K562 (cell line): ENCODE measurements around the gene MERTK. TPM values are rescaled to one million over a fixed set of nuclear protein-coding genes. Genes with fewer than 3 reads are reported as not detected.
A peak's percentile ranks its signal among the peaks of the same experiment; 100 is the strongest.

Experiments used
- ATAC-seq: fragments of 200-7000 bp; cut with Tn5 transposase; 3 replicates; pipeline ENCODE4 v1.9.1; 2020; ENCODE audit warnings: moderate library complexity
- BruUV-seq: library from RNA; stranded (reverse); fragments of 400-500 nt; replicated peaks from 2 replicates; lab custom pipeline; 2021; lab: Mats Ljungman, UMichigan
- CTCF ChIA-PET: fragments of 300-600 bp; formaldehyde crosslinking; extraction: SDS; loops from one replicate; lab custom pipeline; 2021; ENCODE audit warnings: low intra/inter-chr PET ratio; lab: Yijun Ruan, JAX
- POLR2A ChIA-PET: fragments of 300-600, 350-650 bp; sonication (Branson Sonifier 250); formaldehyde crosslinking; extraction: SDS; loops from one replicate; lab custom pipeline; 2021; ENCODE audit warnings: antibody characterized with exemption, inconsistent platforms; lab: Yijun Ruan, JAX
- DNase-seq, 4 experiments: peaks; one replicate each; pipeline versions ENCODE4 v3.0.0 to v3.0.0-alpha.2; 2011 to 2018; ENCODE audit warnings: low spot score in 3 of 4, mixed read lengths in 3 of 4; ENCODE audit errors: extremely low read depth in 1 of 4
- FAIRE-seq: peaks from 2 replicates; lab custom pipeline; 2011; peaks lifted over from hg19 to GRCh38; lab: Jason Lieb, UNC
- H2AFZ ChIP-seq: 2 replicates; pipeline ENCODE4 v1.6.0; 2011; ENCODE audit warnings: low read depth, low read length, control low read depth, inconsistent platforms
- H3K27ac ChIP-seq: fragments of 200-600 bp; 3 replicates; pipeline ENCODE4 v1.8.0; 2011; ENCODE audit warnings: low read depth, mild to moderate bottlenecking, control low read depth, inconsistent platforms, low read length, moderate library complexity, mixed read lengths; ENCODE audit errors: extremely low read depth
- H3K27me3 ChIP-seq, 2 experiments: fragments of 300-600 bp in 1 of 2; 2 replicates in 1 of 2; 3 replicates in 1 of 2; pipeline versions ENCODE4 v1.6.0 to v1.8.0; 2011; ENCODE audit warnings: inconsistent platforms in 2 of 2, low read length in 2 of 2, mild to moderate bottlenecking in 1 of 2, mixed read lengths in 1 of 2, moderate library complexity in 1 of 2; ENCODE audit not compliant: control insufficient read depth in 2 of 2, insufficient read depth in 2 of 2
- H3K36me3 ChIP-seq: fragments of 300-600 bp; 3 replicates; pipeline ENCODE4 v1.8.0; 2011; ENCODE audit warnings: mild to moderate bottlenecking, low read length, inconsistent platforms; ENCODE audit not compliant: control insufficient read depth, insufficient read depth
- H3K4me1 ChIP-seq, 2 experiments: fragments of 200-600 bp in 1 of 2; replicated peaks in 1 of 2; 2 replicates in 1 of 2; 3 replicates in 1 of 2; pipeline versions ENCODE4 v1.5.1 to v1.8.0; 2011; ENCODE audit warnings: inconsistent platforms in 2 of 2, low read length in 2 of 2, mild to moderate bottlenecking in 1 of 2, mixed read lengths in 1 of 2, moderate library complexity in 1 of 2; ENCODE audit not compliant: control insufficient read depth in 2 of 2, insufficient read depth in 2 of 2
- H3K4me2 ChIP-seq: 2 replicates; pipeline ENCODE4 v1.6.1; 2011; ENCODE audit warnings: low read length, control low read depth, inconsistent platforms, mixed read lengths; ENCODE audit not compliant: insufficient read depth
- H3K4me3 ChIP-seq: fragments of 200-600 bp; sonication (generic), shearing (Covaris generic); 2 replicates; pipeline ENCODE4 v1.5.1; 2016; ENCODE audit warnings: control low read depth, inconsistent platforms
- H3K79me2 ChIP-seq: fragments of 200-600 bp; 3 replicates; pipeline ENCODE4 v1.8.0; 2011; ENCODE audit warnings: low read length, inconsistent platforms; ENCODE audit not compliant: control insufficient read depth, insufficient read depth
- H3K9ac ChIP-seq, 2 experiments: 2 replicates each; pipeline versions ENCODE4 v1.6.0 to v1.6.1; 2011; ENCODE audit warnings: low read depth in 2 of 2, low read length in 2 of 2, control low read depth in 1 of 2, inconsistent platforms in 1 of 2, mild to moderate bottlenecking in 1 of 2, mixed read lengths in 1 of 2; ENCODE audit not compliant: insufficient read depth in 1 of 2
- H3K9me1 ChIP-seq: one replicate; pipeline ENCODE4 v1.6.0; 2011; ENCODE audit warnings: inconsistent platforms, mild to moderate bottlenecking, low read length, moderate library complexity; ENCODE audit not compliant: control insufficient read depth, insufficient read depth
- H3K9me3 ChIP-seq: replicated peaks from 2 replicates; pipeline ENCODE4 v1.5.1; 2011; ENCODE audit warnings: low read depth, low read length, inconsistent platforms; ENCODE audit not compliant: control insufficient read depth, insufficient read depth
- H4K20me1 ChIP-seq: replicated peaks from 2 replicates; pipeline ENCODE4 v1.6.1; 2011; ENCODE audit warnings: low read length, inconsistent platforms, mixed read lengths; ENCODE audit not compliant: control insufficient read depth, insufficient read depth
- C11orf30 ChIP-seq: fragments of 450-650 bp; IDR thresholded peaks from 2 replicates; pipeline ENCODE4 v1.6.1; 2016; ENCODE audit warnings: low read depth, mild to moderate bottlenecking
- CEBPB ChIP-seq: fragments of 450-650 bp; IDR thresholded peaks from 2 replicates; pipeline ENCODE4 v1.6.1; 2016; ENCODE audit warnings: missing genetic modification characterization, missing compliant biosample characterization
- CEBPG ChIP-seq, 3 experiments: fragments of 200-800 bp in 1 of 3; sonication (Bioruptor generic) in 1 of 3; sonication (generic) in 1 of 3; formaldehyde crosslinking in 1 of 3; IDR thresholded peaks in 2 of 3; conservative IDR thresholded peaks in 1 of 3; 2 replicates each; pipeline versions ENCODE4 v1.6.1 to v1.8.0; 2016 to 2022; ENCODE audit warnings: missing compliant biosample characterization in 2 of 3, missing genetic modification characterization in 2 of 3, mild to moderate bottlenecking in 1 of 3, missing genetic modification reagents in 1 of 3
- HDAC2 ChIP-seq: fragments of 450-650 bp; IDR thresholded peaks from 2 replicates; pipeline ENCODE4 v1.6.1; 2016; ENCODE audit warnings: mild to moderate bottlenecking
- HDGF ChIP-seq: fragments of 450-650 bp; IDR thresholded peaks from 2 replicates; pipeline ENCODE4 v1.6.1; 2016
- ILK ChIP-seq: fragments of 450-650 bp; IDR thresholded peaks from 2 replicates; pipeline ENCODE4 v1.6.1; 2016; ENCODE audit warnings: missing genetic modification characterization, low read depth, mild to moderate bottlenecking, missing compliant biosample characterization, moderate library complexity, borderline replicate concordance
- KLF6 ChIP-seq: fragments of 250-450 bp; sonication (Bioruptor Pico); IDR thresholded peaks from 2 replicates; pipeline ENCODE4 v1.4.0; 2020; ENCODE audit warnings: mild to moderate bottlenecking, moderate library complexity, borderline replicate concordance
- MAFK ChIP-seq: IDR thresholded peaks from 2 replicates; pipeline ENCODE4 v1.6.1; 2011; ENCODE audit warnings: low read length, improper control_type of control experiment
- MYBL2 ChIP-seq, 2 experiments: fragments of 450-650 bp in 1 of 2; sonication (generic) in 1 of 2; formaldehyde crosslinking in 1 of 2; IDR thresholded peaks; 2 replicates each; pipeline versions ENCODE4 v1.6.1 to v1.8.1; 2017 to 2022; ENCODE audit warnings: borderline replicate concordance in 1 of 2, inconsistent platforms in 1 of 2, low read depth in 1 of 2, mild to moderate bottlenecking in 1 of 2, missing genetic modification reagents in 1 of 2, moderate library complexity in 1 of 2
- THRAP3 ChIP-seq: fragments of 450-650 bp; IDR thresholded peaks from 2 replicates; pipeline ENCODE4 v1.6.1; 2016; ENCODE audit warnings: mild to moderate bottlenecking, inconsistent platforms, borderline replicate concordance
- ZFP36 ChIP-seq: fragments of 150-350 bp; IDR thresholded peaks from 2 replicates; pipeline ENCODE4 v1.6.1; 2018; ENCODE audit warnings: low read length, low read depth; ENCODE audit not compliant: partially characterized antibody
- ZKSCAN3 ChIP-seq: fragments of 250-450 bp; sonication (Bioruptor Pico); IDR thresholded peaks from 2 replicates; pipeline ENCODE4 v1.4.0; 2020
- ZNF12 ChIP-seq: sonication (generic); formaldehyde crosslinking; IDR thresholded peaks from 2 replicates; pipeline ENCODE4 v1.4.0; 2020; ENCODE audit warnings: mild to moderate bottlenecking, missing genetic modification reagents
- ZNF124 ChIP-seq: sonication (generic); formaldehyde crosslinking; IDR thresholded peaks from 2 replicates; pipeline ENCODE4 v1.8.1; 2022; ENCODE audit warnings: missing genetic modification reagents
- ZNF224 ChIP-seq: sonication (generic); formaldehyde crosslinking; IDR thresholded peaks from 2 replicates; pipeline ENCODE4 v1.8.0; 2022; ENCODE audit warnings: mild to moderate bottlenecking, missing genetic modification reagents
- ZNF76 ChIP-seq: fragments of 250-450 bp; sonication (Bioruptor Pico); IDR thresholded peaks from 2 replicates; pipeline ENCODE4 v1.4.0; 2020; ENCODE audit warnings: mild to moderate bottlenecking, moderate library complexity, borderline replicate concordance
- WGBS: fragments of 100-300 bp; shearing (Covaris generic); methylation state at CpG from one replicate; pipeline ENCODE4 v1.1.6; 2016; ENCODE audit warnings: low coverage, mixed read lengths; ENCODE audit not compliant: insufficient coverage; ENCODE audit errors: missing lambda C conversion rate; 5-methylcytosine and 5-hydroxymethylcytosine counted together
- in situ Hi-C: fragments of 300-500 bp; cut with MboI; formaldehyde crosslinking; loops from 4 replicates; pipeline ENCODE4 v1.15.0; 2018; ENCODE audit warnings: inconsistent platforms, mixed read lengths
- intact Hi-C: fragments of 100-400 bp; cut with micrococcal nuclease; formaldehyde crosslinking; loops from 2 replicates; pipeline ENCODE4 v1.14.2; 2022
- polyA plus RNA-seq, 8 experiments: library from polyadenylated mRNA; depleted of rRNA in 4 of 8; stranded (reverse) in 5 of 8; unstranded in 3 of 8; fragments of >200 nt; fragmentation: Nextera tagmentation in 2 of 8; fragmentation: Illumina TruSeq in 1 of 8; extraction: Ambion mirVana in 2 of 8; extraction: Trizol in 1 of 8; gene quantifications; 2 replicates each; pipeline versions ENCODE4 v1.2.1 to v1.2.3, GENCODE V29; 2011 to 2014; ENCODE audit warnings: inconsistent platforms in 1 of 8, missing spikeins in 1 of 8
- total RNA-seq, 7 experiments: library from RNA; depleted of rRNA in 6 of 7; stranded (reverse); fragments of >200 nt in 6 of 7; fragmentation: Illumina TruSeq in 2 of 7; extraction: Trizol in 2 of 7; gene quantifications; 2 replicates each; pipeline versions ENCODE4 v1.2.1 to v1.2.3, GENCODE V29; 2011 to 2021; ENCODE audit warnings: low replicate concordance in 1 of 7
- TF ChIP-seq, protein P1 (sequence below), 2 experiments: fragments of 450-650 bp in 1 of 2; sonication (generic) in 1 of 2; formaldehyde crosslinking in 1 of 2; IDR thresholded peaks in 1 of 2; conservative IDR thresholded peaks in 1 of 2; 2 replicates each; pipeline versions ENCODE4 v1.6.1 to v1.8.1; 2016 to 2023; ENCODE audit warnings: mild to moderate bottlenecking in 2 of 2, moderate library complexity in 2 of 2, inconsistent platforms in 1 of 2, missing genetic modification reagents in 1 of 2
- TF ChIP-seq, protein P2 (sequence below): sonication (generic); formaldehyde crosslinking; IDR thresholded peaks from 2 replicates; pipeline ENCODE4 v1.8.1; 2023; ENCODE audit warnings: mild to moderate bottlenecking, missing genetic modification reagents

The MERTK gene
- total and polyA plus RNA-seq, 9 of the 15 experiments (the other 6 are each of a cell fraction or from before 2014, with no cell fraction given): 0.23 to 1.6 (median 0.74) TPM

DNA sequence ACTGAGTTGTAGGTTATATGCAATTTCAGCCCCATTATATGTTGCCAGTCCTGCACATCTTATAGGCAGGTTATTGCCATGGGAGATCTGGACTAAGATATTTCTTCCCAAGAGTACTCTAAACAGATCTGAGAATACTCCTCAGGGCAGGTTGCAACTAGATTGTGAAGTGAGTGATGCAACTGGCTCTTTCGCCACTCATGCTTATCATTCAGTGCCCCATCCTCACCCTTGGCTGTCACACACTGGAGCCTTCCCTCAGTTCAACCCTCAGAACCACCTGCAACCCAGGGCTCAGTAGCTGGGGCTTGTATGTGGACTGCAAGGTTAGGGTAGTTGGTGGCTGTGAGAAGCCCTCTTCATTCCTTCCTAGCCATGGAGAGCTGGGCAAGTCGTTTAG is 14.1 kb downstream of the MERTK start:
- Histone ChIP-seq H3K36me3 (no peaks in the 10 kb centered on the region), H3K4me3 (no peak overlapping the region), H3K27me3 (no peaks in the 10 kb centered on the region), H3K27ac (no peak overlapping the region), H3K9me3 (no peaks in the 10 kb centered on the region), H3K9ac (no peak overlapping the region), H4K20me1 (no peaks in the 10 kb centered on the region), H2AFZ (no peak overlapping the region), H3K4me2 (no peak overlapping the region), H3K9me1 (no peaks in the 10 kb centered on the region), H3K4me1 (no peaks in the 10 kb centered on the region; a peak in 2 of 5 replicates), H3K79me2 (no peaks in the 10 kb centered on the region)
- ChIA-PET POLR2A (no interaction called here), CTCF (no interaction called here)
- no peak for FAIRE-seq
- no TSS peak for BruUV-seq
- in situ Hi-C loops (no loop called here), intact Hi-C loops (no loop called here)
- no peak for DNase-seq
- peak; percentile 61 for ATAC-seq
- 12% methylated on average over 2 of the region's 2 CpGs for WGBS
- TF ChIP-seq, protein P1, sequence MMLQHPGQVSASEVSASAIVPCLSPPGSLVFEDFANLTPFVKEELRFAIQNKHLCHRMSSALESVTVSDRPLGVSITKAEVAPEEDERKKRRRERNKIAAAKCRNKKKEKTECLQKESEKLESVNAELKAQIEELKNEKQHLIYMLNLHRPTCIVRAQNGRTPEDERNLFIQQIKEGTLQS (IDR thresholded peaks at IDR 0.05): peak; percentile 56; the same call in 1 of the 2 replicates
- TF ChIP-seq, protein P1 (CRISPR knock-in tag; conservative IDR thresholded peaks at IDR 0.05): no peak
- TF ChIP-seq ZNF12 (no peak), THRAP3 (no peak), KLF6 (CRISPR knock-in tag) (no peak), MYBL2 (IDR thresholded peaks at IDR 0.05; ENCODE audit: low read depth) (no peak), MYBL2 (CRISPR knock-in tag; IDR thresholded peaks at IDR 0.05; ENCODE audit: borderline replicate concordance) (no peak), ZNF76 (CRISPR knock-in tag) (no peak), ILK (tag) (no peak), MAFK (no peak), ZFP36 (no peak), ZNF224 (CRISPR knock-in tag) (no peak), ZNF124 (CRISPR knock-in tag) (no peak), C11orf30 (no peak), HDAC2 (no peak), HDGF (no peak), ZKSCAN3 (CRISPR knock-in tag) (no peak), CEBPG (CRISPR knock-in tag; IDR thresholded peaks at IDR 0.05) (no peak), CEBPG (tag; conservative IDR thresholded peaks at IDR 0.05 in 1 of 2, IDR thresholded peaks at IDR 0.05 in 1 of 2) (peak; percentile 55 to 66; a peak in 3 of 4 replicates), CEBPB (tag) (peak; percentile 91)
- TF ChIP-seq, protein P2, sequence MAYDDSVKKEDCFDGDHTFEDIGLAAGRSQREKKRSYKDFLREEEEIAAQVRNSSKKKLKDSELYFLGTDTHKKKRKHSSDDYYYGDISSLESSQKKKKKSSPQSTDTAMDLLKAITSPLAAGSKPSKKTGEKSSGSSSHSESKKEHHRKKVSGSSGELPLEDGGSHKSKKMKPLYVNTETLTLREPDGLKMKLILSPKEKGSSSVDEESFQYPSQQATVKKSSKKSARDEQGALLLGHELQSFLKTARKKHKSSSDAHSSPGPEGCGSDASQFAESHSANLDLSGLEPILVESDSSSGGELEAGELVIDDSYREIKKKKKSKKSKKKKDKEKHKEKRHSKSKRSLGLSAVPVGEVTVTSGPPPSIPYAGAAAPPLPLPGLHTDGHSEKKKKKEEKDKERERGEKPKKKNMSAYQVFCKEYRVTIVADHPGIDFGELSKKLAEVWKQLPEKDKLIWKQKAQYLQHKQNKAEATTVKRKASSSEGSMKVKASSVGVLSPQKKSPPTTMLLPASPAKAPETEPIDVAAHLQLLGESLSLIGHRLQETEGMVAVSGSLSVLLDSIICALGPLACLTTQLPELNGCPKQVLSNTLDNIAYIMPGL: no peak
